DMS 273 (cell line): Measurements from ENCODE around the gene CHL1.
A peak's percentile ranks its signal among the peaks of the same experiment; 100 is the strongest.

ENCODE experiments used
- DNase-seq: peaks from one replicate; lab custom pipeline; 2025; ENCODE audit not compliant: unreplicated experiment; lab: John Stamatoyannopoulos, UW

Gene CHL1

DNA sequence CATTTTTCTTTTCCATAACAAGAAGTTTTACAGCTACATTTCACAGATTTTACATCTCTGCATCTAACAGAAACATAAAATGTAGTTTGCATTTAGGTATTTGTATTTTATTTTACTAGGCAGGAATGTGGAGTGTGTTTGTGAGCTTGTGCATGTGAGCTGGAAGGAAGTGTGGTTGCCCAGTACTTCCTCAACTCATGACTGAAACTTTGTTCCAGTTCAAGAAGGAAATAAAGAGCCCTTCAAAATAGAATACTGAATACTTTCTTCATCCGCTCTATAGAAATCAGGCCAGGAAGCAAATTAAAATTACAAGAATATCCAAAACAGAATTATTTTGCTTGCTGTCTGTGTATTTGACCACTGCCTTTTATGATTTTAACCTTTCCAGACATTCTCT, 81.3 kb downstream of the CHL1 start:
- no peak for DNase-seq

DNA sequence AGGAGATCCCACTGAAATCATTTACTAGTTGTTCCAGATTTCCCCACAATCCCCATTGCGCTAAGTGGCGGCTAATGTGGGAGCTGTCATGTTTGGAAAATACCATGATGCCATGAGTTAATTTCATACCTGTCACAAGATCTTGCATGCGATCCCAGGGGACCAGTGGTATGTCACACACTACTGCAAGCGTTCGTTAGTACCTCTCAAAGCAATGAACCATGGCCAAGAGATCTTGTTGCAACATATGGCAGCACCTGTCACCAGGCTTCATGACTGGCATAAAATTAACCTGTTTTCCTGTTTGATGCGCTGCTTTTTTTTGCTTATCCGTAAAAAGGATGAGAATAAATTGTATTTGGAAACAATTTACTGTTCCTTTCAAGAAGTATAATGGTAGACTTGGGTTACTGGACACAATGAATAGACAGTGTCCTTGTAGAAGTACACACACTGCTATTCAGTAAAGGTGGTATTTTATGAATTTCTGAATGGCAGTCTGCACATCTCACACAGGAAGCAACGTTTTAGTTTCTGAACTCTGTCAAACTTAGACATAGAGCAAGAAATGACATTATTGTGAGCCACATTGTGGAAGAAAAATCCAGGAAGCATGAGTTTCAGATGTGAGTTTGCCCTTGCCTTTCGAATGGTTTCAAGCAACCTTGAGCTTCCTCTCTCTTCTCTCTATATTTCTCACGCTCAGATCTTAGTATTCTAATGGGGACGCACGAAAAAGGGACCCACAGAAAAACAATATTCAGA, 81.9 kb downstream of the CHL1 start:
- peak; percentile 8 for DNase-seq

DNA sequence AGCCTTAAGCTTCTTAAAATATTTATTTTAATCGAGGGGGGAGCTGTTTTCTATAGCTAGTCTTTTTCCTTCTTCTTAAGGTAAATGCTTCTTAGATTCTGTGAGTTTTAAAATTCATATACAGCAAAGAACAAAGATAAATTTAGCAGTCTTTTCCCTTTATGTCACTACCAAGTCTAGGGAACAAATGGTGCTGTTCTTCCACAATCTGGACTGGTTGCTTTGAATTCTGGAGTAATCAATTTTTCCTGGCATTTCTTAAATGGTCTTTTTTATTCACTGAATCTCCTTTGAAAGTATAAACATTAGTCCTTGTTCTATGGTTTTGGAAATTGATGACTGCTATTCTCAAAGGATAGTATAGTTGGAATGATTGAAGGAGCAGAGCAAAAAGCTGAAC, 82.8 kb downstream of the CHL1 start:
- no peak for DNase-seq

DNA sequence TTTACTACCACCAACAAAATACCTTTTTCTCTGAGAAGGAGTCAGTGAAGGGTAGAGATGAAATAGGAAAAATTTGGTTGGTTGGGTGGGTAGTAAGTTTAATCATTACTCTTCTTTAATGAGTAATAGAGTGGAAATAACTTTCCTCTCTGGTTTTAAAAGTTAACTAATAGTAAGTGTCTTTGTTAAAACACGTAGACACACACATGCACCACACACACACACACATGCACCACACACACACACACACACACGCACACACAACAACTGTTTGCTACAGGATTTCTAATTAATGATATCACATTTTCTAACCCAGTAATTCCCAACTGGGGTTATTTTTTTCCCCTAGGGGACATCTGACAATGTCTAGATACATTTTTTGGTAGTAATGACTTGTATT, 84.1 kb downstream of the CHL1 start:
- DNase-seq, result no peak

DNA sequence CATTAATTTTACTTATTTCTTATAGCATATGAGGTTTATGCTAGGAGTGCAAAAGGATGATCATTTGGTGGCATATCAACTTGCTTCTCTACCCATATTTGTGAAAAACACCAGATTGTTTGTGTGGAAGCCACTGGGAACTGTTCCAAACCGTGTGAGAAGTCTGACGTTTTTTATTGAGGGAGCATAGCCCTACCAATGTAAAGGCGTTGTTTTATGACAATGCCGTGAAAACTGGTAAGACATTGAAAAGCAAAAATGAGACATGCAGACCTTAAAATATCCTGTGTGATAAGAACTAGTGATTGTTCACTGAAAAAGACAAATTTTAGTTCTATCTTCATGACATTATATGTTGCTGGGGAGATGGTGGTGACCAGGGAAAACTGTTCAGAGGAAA, 87.8 kb downstream of the CHL1 start:
- peak; percentile 42 for DNase-seq

DNA sequence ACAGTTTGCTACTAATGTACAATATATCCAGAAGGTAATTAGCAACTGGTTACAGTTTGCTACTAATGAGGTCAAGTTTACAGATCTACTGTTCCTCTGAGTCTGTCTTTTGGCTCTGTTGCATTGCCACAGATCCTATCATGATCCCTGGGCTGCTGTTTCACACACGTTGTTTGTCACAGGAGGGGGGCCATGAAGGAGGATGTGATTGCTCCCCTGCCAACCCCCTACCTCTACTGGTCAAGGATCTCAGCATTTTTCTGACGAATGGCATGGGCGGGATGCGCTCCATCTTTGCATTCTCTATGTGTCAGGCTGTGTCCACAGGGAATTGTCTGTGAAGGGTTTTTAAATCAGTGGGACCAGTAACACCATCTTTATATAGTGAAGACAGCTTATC, 91.9 kb downstream of the CHL1 start:
- DNase-seq, result no peak

DNA sequence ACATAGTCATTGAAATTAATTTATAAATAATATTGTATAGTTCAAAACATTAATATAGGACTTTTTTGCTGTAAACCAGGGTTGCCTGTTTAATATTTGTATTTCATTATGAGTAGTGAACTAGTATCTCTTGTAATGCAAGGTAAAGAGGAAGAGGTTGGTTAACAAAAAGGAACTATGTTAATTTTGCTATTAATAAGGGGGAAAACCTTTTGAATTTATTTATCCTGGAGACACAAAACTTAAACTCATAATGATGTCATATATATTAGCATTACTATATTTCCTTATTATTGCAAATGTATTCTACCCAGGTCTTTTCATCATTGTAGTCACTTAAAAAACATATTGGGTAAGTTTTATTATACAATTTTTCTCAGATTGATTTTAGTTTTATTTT, 94.5 kb downstream of the CHL1 start:
- no peak for DNase-seq

DNA sequence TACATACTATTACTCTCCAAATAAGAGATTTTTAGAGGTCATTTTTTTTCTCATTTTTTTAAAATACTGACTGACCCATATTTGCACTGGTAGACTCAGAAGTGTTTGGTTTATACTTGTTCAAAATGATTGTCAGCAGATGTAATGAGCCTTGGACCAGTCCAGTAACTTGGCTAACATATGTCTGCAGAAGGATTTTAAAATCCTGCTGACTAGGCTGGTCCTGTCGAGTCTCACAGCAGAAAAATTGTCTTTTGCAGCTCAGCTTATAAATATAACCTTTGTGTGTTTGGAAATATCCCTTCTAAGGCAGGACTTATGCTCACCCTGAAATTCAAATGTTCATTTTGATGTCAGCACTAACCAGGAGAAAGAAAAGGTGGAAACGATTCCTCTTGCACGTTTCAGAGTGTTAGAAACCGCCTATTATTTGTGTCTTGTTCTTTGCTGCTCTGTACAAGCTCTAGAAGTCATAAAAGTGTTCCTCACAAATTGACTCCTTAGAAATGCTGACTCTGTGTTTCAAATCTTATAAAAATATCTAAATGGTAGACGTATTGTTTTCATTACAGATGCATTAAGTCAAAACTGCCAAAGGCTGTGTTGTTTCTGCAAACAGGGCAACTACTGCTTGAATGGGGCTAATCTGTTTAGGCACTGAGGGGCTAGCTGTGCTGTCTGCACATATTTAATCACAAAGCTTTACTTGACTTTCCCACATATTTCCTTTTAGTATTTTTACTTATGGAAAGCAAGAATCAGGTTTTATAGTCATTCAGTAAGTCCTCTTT, 95.3 kb downstream of the CHL1 start:
- DNase-seq, result no peak

DNA sequence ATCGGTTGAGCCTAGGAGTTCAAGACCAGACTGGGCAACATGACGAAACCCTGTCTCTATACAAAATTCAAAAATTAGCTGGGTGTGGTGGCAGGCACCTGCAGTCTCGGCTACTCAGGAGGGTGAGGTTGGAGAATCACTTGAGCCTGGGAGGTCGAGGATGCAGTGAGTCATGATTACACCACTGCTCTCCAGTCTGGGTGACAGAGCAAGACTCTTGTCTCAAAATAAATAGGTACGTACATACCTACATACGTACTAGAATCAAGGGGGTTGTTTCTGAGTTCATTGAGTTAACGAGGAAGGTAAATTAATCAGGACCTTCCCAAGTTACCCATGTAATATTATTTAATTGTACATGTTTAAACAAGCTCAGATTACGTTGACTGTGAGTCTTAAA, 97.5 kb downstream of the CHL1 start:
- no peak for DNase-seq

DNA sequence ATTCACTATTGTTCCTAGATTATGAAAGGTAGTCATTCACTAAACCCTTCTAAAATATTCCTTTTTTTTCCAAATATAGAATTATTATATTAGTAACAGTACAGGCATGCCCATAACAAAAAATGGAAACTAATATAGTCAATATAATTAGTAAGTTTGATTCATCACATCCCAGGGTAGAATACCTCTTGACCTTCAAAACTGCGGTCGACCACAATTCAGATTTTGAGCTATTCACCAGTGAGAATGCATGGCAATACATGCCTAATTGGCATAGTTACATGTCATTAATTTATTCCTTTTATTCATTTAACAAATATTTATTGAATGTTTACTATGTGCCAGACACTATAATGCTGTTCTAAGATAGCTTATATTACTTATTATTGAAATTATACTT, 98.0 kb downstream of the CHL1 start:
- DNase-seq, result no peak

DNA sequence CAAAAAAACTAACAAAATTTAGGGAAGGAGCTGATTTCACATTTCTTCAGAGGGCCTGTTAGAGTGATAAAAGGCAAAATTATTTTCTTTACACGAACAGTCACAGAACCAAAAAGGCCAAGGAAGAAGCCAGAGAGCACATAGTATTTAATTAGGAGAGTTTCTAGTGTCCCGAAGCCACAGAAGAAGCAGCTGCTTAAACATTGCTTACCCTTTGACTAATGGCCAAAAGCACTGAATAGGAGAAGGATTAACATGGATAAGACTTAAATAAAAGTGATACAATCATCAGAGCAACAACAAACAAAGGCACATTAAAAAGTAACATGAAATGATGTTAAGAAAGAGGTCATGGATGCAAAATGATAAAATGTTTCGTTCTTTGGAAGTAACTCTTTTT, 98.6 kb downstream of the CHL1 start:
- no peak for DNase-seq

DNA sequence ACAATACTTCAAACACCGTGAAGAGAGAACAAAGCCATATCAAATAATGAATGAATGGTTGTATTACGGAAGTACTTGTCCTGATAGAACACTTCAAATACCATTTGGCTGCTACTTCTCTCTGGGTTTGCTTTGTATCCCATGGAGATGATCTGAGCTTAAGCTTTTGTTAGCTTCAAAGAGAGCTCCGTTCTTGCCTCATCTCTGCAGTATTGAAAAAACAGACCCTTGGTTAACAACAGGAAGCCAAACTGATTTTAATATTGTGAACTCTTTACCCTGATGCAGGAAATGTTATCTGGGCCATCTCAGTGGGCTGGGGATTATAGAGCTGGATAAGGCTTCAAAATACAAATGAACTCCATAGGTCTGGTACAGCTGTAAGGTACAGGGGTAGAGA, 101.0 kb downstream of the CHL1 start:
- no peak for DNase-seq

DNA sequence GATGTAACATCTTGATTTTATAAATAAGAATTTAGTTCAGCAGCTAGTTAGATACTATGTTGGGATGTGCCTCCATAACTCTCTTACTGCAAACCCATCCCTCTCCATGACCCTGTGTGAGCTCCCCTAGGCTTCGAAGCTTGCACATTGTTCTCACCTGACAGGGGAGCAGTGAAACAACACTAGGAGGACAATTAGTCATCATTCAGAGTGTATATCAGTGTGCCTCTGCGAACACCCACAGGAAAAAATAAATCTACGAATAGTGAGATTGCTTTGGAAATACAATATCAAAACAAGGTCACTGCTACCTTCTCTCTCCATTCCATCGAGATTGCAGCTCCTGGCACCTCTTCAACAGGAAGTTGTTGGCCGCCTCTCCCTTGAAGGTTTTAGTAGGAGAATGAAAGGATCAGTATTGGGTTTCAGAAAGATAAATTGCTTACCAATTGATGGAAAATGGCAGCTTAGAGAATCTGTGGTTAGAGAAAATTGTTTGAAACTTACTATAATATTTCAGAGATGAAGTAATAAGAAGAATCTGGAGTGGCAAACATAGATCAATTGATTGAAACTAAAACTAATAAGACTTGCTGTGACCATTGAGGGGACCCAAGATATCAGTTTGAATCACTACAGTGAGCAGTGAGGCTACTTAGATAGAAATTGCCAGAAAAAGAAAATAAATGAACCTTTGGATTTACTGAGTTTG, 103.2 kb downstream of the CHL1 start:
- no peak for DNase-seq

DNA sequence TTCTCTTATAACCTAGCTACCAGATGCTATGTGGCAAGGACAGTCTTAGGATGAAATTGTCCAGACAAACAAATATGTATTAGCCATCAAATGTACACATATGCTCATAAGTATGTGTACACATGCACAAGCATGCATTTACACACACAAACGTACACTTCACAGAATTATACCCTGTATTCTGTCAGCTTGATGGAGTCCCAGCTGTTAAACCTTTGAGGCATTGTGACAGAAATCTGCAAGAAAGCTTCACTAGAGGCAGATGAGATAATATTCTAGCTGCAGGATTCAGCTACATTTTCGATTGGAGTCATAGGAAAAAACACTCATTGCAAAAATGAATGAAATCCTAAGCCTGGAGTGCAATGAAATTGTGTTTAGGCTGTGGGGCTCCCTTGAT, 110.6 kb downstream of the CHL1 start:
- no peak for DNase-seq

DNA sequence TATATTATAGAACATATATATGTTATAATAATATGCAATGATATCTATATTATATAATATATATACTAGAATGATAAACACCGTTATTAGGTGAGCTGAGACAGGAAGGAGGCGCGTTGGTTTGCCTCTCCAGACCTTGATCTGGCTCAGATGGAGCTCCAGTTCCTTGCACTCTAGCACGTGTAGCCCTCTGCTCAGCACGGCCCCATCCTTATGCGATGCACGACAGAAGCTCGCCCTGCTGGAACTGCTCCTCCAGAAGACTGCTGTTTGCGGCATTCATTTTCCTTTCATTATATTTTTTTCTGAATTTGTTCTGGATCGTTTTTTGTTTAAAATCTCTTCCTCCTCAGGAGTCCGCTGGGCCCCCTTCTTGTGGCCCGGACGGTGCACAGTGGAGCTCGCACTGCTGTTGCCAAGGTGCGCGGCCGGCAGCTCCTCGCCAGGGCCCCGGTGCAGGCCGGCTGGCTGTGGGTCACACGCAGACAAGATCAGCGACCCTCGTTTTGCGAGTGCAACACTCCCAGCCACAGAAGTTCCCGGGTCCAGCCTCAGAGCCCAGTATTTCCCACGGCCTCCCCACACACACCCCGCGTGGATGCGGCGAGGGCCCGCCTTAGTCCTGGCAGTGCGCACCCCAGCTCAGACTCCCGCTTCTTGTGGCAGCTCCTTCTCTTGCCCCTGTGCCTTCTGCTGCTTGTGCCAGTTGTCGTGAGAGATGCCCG, 112.2 kb downstream of the CHL1 start:
- DNase-seq, result no peak

DNA sequence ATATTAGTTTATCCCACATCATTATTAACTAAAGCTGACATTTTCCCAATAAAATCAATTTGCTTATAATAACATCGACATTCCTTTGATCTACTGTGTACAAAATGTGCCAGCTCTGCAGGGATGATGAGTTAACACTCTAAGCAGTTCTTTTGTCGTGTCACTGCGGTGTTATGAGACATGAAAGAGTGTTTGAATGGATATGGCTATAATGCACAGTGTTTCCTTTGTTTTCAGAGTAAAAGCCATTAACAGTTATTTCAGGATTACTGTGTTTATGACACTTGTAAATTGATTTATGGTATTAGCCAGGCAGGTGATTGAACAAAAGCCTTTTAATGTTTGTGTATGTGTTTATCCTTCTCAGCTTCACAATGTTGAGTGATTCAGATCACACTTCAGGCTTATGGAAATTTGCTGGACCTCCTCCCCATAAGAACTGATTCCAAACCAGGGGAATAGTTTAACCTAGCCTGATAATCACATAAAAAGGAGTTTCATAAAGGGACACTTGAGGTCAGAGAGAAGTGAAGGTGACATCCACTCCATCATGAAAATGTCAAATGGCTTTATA, 115.7 kb downstream of the CHL1 start:
- no peak for DNase-seq

DNA sequence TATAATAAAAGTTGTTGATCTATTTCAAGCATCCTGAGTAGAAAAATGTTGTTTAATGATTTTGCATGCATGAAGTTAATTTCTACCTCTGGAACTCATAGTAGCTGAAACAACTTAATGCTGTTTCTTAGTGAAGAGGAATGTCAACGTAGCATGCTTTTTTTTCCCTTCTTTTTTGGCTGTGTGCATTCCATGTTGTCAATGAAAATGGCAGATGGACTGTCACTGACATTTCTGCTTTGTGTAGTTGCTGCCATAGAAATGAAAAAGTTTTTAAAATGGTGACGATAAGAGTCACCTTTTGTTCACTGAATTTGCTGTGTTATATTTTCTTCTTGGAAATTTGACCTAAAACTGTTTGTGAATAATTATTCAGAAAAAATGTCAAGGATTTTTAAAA, 116.3 kb downstream of the CHL1 start:
- no peak for DNase-seq

DNA sequence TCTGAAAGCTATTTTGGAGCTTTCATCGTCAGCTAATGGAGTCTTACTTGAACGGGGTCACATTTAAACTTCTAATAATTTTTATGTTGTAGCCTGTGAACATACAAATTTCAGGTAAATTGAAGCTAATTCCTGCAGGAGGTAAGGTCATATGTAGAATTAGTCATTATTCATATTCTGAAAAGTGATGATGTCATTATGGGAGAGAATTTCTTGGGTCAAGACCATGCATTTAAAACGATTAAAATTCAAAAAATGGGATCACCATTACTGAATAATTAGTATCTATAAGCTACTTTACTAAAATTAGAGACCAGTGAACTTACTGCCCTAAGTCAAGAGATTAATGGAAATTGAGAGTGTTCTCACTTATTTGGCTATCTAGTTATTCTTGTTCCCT, 120.4 kb downstream of the CHL1 start:
- no peak for DNase-seq

DNA sequence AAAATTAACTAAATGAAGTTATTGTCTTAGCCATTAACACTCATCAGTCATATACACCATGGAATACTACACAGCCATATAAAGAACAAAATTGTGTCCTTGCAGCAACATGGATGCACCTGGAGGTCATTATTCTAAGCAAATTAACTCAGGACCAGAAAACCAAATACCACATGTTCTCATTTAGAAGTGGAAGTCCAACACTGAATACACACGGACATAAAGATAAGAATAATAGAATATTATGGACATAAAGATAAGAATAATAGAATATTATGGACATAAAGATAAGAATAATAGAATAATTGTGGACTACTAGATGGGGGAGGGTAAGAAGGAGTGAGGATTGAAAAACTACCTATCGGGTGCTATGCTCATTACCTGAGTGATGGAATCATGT, 122.3 kb downstream of the CHL1 start:
- no peak for DNase-seq

DNA sequence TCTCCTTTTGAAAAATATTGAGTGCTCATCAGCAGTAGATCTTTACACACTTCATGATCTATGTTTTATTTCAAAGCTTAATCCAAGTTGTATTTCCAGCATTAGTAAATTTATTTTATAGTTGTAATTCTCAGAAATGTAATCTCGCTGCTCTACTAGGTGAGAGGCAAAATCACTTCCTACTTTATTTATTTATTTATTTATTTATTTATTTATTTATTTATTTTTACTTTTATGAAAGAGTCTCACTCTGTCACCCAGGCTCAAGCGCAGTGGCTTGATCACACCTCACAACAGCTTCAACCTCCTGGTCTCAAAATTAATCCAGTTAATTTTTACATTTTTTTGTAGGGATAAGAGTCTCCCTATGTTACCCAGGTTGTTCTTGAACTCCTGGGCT, 127.9 kb downstream of the CHL1 start:
- DNase-seq, result no peak

DNA sequence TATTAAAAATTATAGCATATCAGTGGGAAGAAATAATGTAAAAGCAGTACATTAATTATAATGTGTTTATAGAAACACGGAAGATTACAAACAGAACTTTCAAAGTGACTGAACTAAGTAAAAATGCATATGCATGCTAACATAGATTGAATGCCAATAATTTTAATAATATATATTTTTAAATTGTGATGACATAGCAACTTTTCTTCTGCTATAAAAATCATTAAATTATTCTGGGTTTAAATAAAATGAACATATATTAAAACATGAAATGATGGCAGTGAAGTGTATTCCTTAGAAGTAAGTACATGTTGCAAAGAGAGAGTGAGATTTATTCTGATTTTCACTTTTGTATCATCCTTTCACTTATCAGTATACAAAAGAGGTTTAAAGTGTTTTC, 128.9 kb downstream of the CHL1 start:
- no peak for DNase-seq
